Activated CD8-positive, alpha-beta memory T cell treated with anti-CD3 and anti-CD28 coated beads for 24 hours (primary cell): ENCODE measurements around the gene CFAP161.

ENCODE experiments used
- DNase-seq: peaks from one replicate; pipeline ENCODE4 v3.0.0-alpha.2; 2020

Gene CFAP161

DNA sequence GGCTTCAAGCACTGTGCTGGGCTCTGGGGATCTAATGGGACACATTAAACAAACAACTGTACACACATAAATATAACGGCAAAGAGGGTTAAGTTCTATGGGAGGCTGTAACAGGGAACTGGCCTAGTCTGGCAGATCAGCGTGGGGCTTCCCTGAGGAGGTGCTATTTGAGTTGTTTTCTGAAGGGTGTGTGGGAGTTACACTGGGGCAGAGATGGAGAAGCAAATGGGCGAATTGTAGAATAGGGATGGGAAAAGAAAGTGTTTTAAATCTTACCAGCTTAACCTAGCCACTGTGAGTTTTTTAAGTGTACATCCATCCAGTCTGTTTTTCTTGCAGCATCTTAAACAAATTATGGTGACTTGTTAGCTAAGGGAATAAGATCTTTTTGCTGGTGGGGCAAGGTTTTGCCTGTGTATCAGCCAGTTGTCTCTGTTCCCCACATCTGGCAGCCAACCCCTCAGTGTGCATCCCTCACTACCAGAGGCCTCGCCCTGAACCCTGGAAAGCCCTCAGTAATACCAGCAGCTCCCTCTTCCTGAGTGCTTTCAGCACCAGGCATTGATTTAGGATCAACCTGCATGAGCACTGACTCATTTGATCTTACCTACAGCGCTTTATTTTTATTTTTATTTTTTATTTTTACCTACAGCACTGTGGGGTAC is 51.7 kb downstream of the CFAP161 start:
- DNase-seq = no peak

- DNase-seq = no peak
Observed at GRCh38 chr15:81188354-81188753, 54.3 kb downstream of the CFAP161 start.

- no peak for DNase-seq
Observed at GRCh38 chr15:81189583-81190283, 55.7 kb downstream of the CFAP161 start.

DNA sequence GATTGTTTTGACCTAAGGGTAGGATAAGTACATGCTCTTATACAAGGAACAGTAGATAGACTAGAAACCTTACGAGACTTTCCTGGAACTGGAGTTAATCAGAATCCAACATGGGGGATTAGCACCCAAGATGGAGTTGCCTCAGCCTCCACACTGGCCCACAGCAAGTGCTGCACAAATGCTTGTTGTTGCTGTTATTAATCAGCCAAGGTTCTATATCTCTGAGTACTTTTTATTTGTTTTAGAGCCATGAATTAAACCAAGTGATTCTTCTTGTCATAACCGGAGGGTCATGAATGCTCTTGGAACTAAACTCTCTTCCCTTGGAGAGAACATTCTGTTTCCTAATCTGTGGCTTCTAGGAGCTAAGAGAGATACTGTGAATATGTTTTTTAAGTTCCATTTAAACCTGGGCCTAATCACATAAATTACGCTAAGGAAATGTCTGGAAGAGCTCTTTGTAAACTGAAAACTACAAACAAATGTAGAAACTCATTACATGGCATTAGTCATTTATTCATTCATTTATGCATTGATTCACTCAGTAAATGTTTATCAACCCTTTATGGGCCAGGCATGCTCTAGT is 56.9 kb downstream of the CFAP161 start:
- no peak for DNase-seq

GRCh38 chr15:81191701-81192100 is 57.6 kb downstream of the CFAP161 start:
- no peak for DNase-seq

GRCh38 chr15:81194723-81195122 is 60.7 kb downstream of the CFAP161 start:
- no peak for DNase-seq

GRCh38 chr15:81195339-81195864 is 61.3 kb downstream of the CFAP161 start:
- no peak for DNase-seq

- DNase-seq = no peak
Observed at GRCh38 chr15:81196576-81197254, 62.6 kb downstream of the CFAP161 start, which contains the start of gene IL16. IL16 (plus strand) TSS chr15:81196879; CDS start chr15:81225400, 28,521 bp downstream.

DNA sequence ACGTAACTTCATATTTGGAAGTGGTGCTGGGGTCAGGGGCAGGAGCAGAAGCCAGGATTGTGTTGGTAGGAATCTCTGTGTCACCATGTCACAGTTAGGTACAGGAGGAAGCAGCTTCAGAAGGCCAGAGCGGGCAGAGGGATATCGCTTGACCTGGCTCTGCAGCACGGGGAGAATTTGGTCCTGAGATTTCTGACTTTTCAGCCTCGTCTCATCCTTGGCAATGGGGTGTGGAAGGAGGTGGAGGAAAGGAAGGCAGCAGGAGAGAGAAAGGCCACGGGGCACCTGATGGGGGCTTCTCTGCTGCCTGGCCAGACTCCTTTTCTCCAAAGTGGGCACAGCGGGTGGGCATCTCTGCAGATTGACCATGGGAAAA is 63.2 kb downstream of the CFAP161 start:
- DNase-seq = no peak

GRCh38 chr15:81197688-81198281 is 63.7 kb downstream of the CFAP161 start:
- no peak for DNase-seq
